Tibial nerve (tissue), 3 donors: ENCODE data around the gene PEX26.

Experiments used
- CTCF ChIP-seq, 5 experiments: fragments of 200-600 bp in 3 of 5; fragments of 450-650 bp in 2 of 5; sonication (generic) in 3 of 5; IDR thresholded peaks; one replicate each; pipeline ENCODE4 v1.5.1; 2016 to 2019; ENCODE audit warnings: antibody characterized with exemption in 5 of 5, mild to moderate bottlenecking in 3 of 5, moderate library complexity in 2 of 5
- POLR2A ChIP-seq, 2 donors: fragments of 450-650 bp; IDR thresholded peaks; one replicate each; pipeline ENCODE4 v1.6.1; 2017; ENCODE audit warnings: antibody characterized with exemption in 2 of 2, mild to moderate bottlenecking in 2 of 2, moderate library complexity in 2 of 2

GRCh38 chr22:18056807-18057474 is 20.8 kb upstream of the PEX26 start:
- TF ChIP-seq CTCF (IDR thresholded peaks at IDR 0.05) (no peak), POLR2A (IDR thresholded peaks at IDR 0.05) (no peak)
